ENCODE measurements around the gene IL20RB. TPM values are rescaled to one million over a fixed set of nuclear protein-coding genes. Genes with fewer than 3 reads are reported as not detected.

Gene IL20RB
- total and polyA plus RNA-seq, 3 experiments from 2014 or later: 0.45 to 0.96 (median 0.71) TPM

- no peaks in the 10 kb centered on the region for H3K9me3 ChIP-seq (ENCODE audit: low read length)
- Mint-ChIP-seq H3K27ac (peak overlapping the region; percentile 79 to 99 (median 95)), H3K36me3 (peaks cover 6 to 8% (median 7%) of the 10 kb centered on the region in 3 donors), H3K4me1 (peaks cover 86 to 96% (median 95%) of the 10 kb centered on the region in 3 donors), H3K4me3 (peak overlapping the region; percentile 10 to 88 (median 72)), H3K9me3 (no peaks in the 10 kb centered on the region), H3K27me3 (no peaks in the 10 kb centered on the region)
- no peaks in the 10 kb centered on the region for H3K36me3 ChIP-seq (ENCODE audit: insufficient read depth, low read length)
- no peaks in the 10 kb centered on the region for H3K27me3 ChIP-seq (ENCODE audit: insufficient read depth, low read length, poor library complexity, severe bottlenecking)
- peak in 3 of 5 donors; percentile 10 to 68 (median 29) for DNase-seq
- H3K27ac ChIP-seq (ENCODE audit: low read depth, low read length): peak overlapping the region; percentile 32
- POLR2A ChIA-PET: interaction anchor here (1.3 to 1.4 kb wide), 2 partner anchors 58 to 167 kb away, joined by 9 to 15 read pairs; partner anchors contain the start of genes NCK1 and STAG1
- H3K4me1 ChIP-seq (ENCODE audit: insufficient read depth, low read length): peaks cover 65% of the 10 kb centered on the region
- CTCF ChIA-PET: interaction anchor here (1.0 to 1.3 kb wide), 3 partner anchors 10 to 168 kb away, joined by 4 to 11 read pairs (median 6); partner anchors contain the start of genes NCK1 and STAG1
- no peak overlapping the region for H3K4me3 ChIP-seq (ENCODE audit: low read length)
Observed at GRCh38 chr3:136919799-136920580, 37.8 kb upstream of the IL20RB start.

- Mint-ChIP-seq H3K9me3 (no peaks in the 10 kb centered on the region), H3K27ac (peak overlapping the region; percentile 92 to 99 (median 97)), H3K27me3 (no peaks in the 10 kb centered on the region), H3K36me3 (peaks cover 0 to 3% (median 3%) of the 10 kb centered on the region in 3 donors), H3K4me1 (peaks cover 85 to 95% (median 94%) of the 10 kb centered on the region in 3 donors), H3K4me3 (peak overlapping the region; percentile 84 to 93 (median 91))
- Histone ChIP-seq H3K27ac (ENCODE audit: low read depth, low read length) (peak overlapping the region; percentile 43), H3K4me3 (ENCODE audit: low read length) (peak overlapping the region; percentile 16), H3K4me1 (ENCODE audit: insufficient read depth, low read length) (peaks cover 63% of the 10 kb centered on the region), H3K27me3 (ENCODE audit: insufficient read depth, low read length, poor library complexity, severe bottlenecking) (no peaks in the 10 kb centered on the region), H3K9me3 (ENCODE audit: low read length) (no peaks in the 10 kb centered on the region), H3K36me3 (ENCODE audit: insufficient read depth, low read length) (no peaks in the 10 kb centered on the region)
- ChIA-PET CTCF (interaction anchor here (1.0 kb wide), 1 partner anchor 59 kb away, joined by 4 read pairs; the partner anchor contains the start of gene NCK1), POLR2A (interaction anchor here (1.0 kb wide), 1 partner anchor 11 kb away, joined by 3 read pairs; no protein-coding TSS in a partner anchor)
- DNase-seq: peak in 1 of 5 donors; percentile 16
Observed at GRCh38 chr3:136920904-136921611, 36.7 kb upstream of the IL20RB start.

- Histone ChIP-seq H3K9me3 (ENCODE audit: low read length) (no peaks in the 10 kb centered on the region), H3K27ac (ENCODE audit: low read depth, low read length) (no peak overlapping the region), H3K36me3 (ENCODE audit: insufficient read depth, low read length) (no peaks in the 10 kb centered on the region), H3K27me3 (ENCODE audit: insufficient read depth, low read length, poor library complexity, severe bottlenecking) (no peaks in the 10 kb centered on the region), H3K4me3 (ENCODE audit: low read length) (no peak overlapping the region), H3K4me1 (ENCODE audit: insufficient read depth, low read length) (peaks cover 36% of the 10 kb centered on the region)
- Mint-ChIP-seq H3K27ac (peak overlapping the region in 7 of 8 donors; percentile 20 to 73 (median 44)), H3K27me3 (no peaks in the 10 kb centered on the region), H3K9me3 (no peaks in the 10 kb centered on the region), H3K4me3 (peak overlapping the region in 5 of 7 donors; percentile 0 to 41 (median 11)), H3K36me3 (peaks cover 14 to 23% (median 16%) of the 10 kb centered on the region in 3 donors), H3K4me1 (peaks cover 65 to 87% (median 81%) of the 10 kb centered on the region in 3 donors)
- ChIA-PET POLR2A (interaction anchor here (1.0 to 1.6 kb wide), 2 partner anchors 64 to 173 kb away, joined by 3 to 7 read pairs; partner anchors contain the start of genes NCK1 and STAG1), CTCF (interaction anchor here (1.0 kb wide), 1 partner anchor 173 kb away, joined by 3 read pairs; the partner anchor contains the start of gene STAG1)
- no peak for DNase-seq
Observed at GRCh38 chr3:136925425-136926190, 32.2 kb upstream of the IL20RB start.

- Histone ChIP-seq H3K27me3 (ENCODE audit: insufficient read depth, low read length, poor library complexity, severe bottlenecking) (no peaks in the 10 kb centered on the region), H3K36me3 (ENCODE audit: insufficient read depth, low read length) (no peaks in the 10 kb centered on the region), H3K27ac (ENCODE audit: low read depth, low read length) (no peak overlapping the region), H3K4me1 (ENCODE audit: insufficient read depth, low read length) (peaks cover 31% of the 10 kb centered on the region), H3K9me3 (ENCODE audit: low read length) (no peaks in the 10 kb centered on the region), H3K4me3 (ENCODE audit: low read length) (no peak overlapping the region)
- CTCF ChIA-PET: no interaction called here
- H3K27ac Mint-ChIP-seq: peak overlapping the region in 5 of 8 donors; percentile 9 to 52 (median 38)
- no peak overlapping the region for H3K4me3 Mint-ChIP-seq
- H3K4me1 Mint-ChIP-seq: peaks cover 61 to 85% (median 77%) of the 10 kb centered on the region in 3 donors
- no peaks in the 10 kb centered on the region for H3K9me3 Mint-ChIP-seq
- no peak for DNase-seq
- POLR2A ChIA-PET: interaction anchor here (0.7 kb wide), 1 partner anchor 634 kb away, joined by 5 read pairs; no protein-coding TSS in a partner anchor
- H3K27me3 Mint-ChIP-seq: no peaks in the 10 kb centered on the region
- peaks cover 14 to 30% (median 17%) of the 10 kb centered on the region in 3 donors for H3K36me3 Mint-ChIP-seq
Observed at GRCh38 chr3:136928240-136928639, 29.5 kb upstream of the IL20RB start.

- H3K27me3 Mint-ChIP-seq: no peaks in the 10 kb centered on the region
- H3K9me3 Mint-ChIP-seq: no peaks in the 10 kb centered on the region
- H3K27ac Mint-ChIP-seq: peak overlapping the region in 1 of 8 donors; percentile 19
- no peak overlapping the region for H3K4me3 ChIP-seq (ENCODE audit: low read length)
- H3K27ac ChIP-seq (ENCODE audit: low read depth, low read length): no peak overlapping the region
- H3K4me1 Mint-ChIP-seq: peaks cover 64 to 90% (median 78%) of the 10 kb centered on the region in 3 donors
- H3K4me1 ChIP-seq (ENCODE audit: insufficient read depth, low read length): peaks cover 21% of the 10 kb centered on the region
- H3K4me3 Mint-ChIP-seq: no peak overlapping the region
- CTCF ChIA-PET: no interaction called here
- no peaks in the 10 kb centered on the region for H3K36me3 ChIP-seq (ENCODE audit: insufficient read depth, low read length)
- no peaks in the 10 kb centered on the region for H3K9me3 ChIP-seq (ENCODE audit: low read length)
- H3K36me3 Mint-ChIP-seq: peaks cover 18 to 44% (median 21%) of the 10 kb centered on the region in 3 donors
- no peaks in the 10 kb centered on the region for H3K27me3 ChIP-seq (ENCODE audit: insufficient read depth, low read length, poor library complexity, severe bottlenecking)
- POLR2A ChIA-PET: no interaction called here
- no peak for DNase-seq
Observed at GRCh38 chr3:136929977-136930670, 27.7 kb upstream of the IL20RB start.

GRCh38 chr3:136931606-136932005, 26.2 kb upstream of the IL20RB start:
- Histone ChIP-seq H3K36me3 (ENCODE audit: insufficient read depth, low read length) (no peaks in the 10 kb centered on the region), H3K27me3 (ENCODE audit: insufficient read depth, low read length, poor library complexity, severe bottlenecking) (no peaks in the 10 kb centered on the region), H3K4me3 (ENCODE audit: low read length) (no peak overlapping the region), H3K27ac (ENCODE audit: low read depth, low read length) (no peak overlapping the region), H3K4me1 (ENCODE audit: insufficient read depth, low read length) (peaks cover 21% of the 10 kb centered on the region), H3K9me3 (ENCODE audit: low read length) (no peaks in the 10 kb centered on the region)
- H3K27me3 Mint-ChIP-seq: no peaks in the 10 kb centered on the region
- H3K4me3 Mint-ChIP-seq: no peak overlapping the region
- H3K9me3 Mint-ChIP-seq: no peaks in the 10 kb centered on the region
- peak overlapping the region in 2 of 8 donors; percentile 43 to 87 for H3K27ac Mint-ChIP-seq
- peaks cover 64 to 90% (median 80%) of the 10 kb centered on the region in 3 donors for H3K4me1 Mint-ChIP-seq
- H3K36me3 Mint-ChIP-seq: peaks cover 23 to 54% (median 27%) of the 10 kb centered on the region in 3 donors
- DNase-seq: no peak
- ChIA-PET POLR2A (no interaction called here), CTCF (interaction anchor here (0.7 kb wide), 1 partner anchor 446 kb away, joined by 3 read pairs; no protein-coding TSS in a partner anchor)

- Mint-ChIP-seq H3K4me1 (peaks cover 67 to 91% (median 83%) of the 10 kb centered on the region in 3 donors), H3K4me3 (peak overlapping the region in 4 of 7 donors; percentile 5 to 24 (median 12)), H3K9me3 (peaks cover 0 to 3% (median 0%) of the 10 kb centered on the region in 5 donors), H3K27ac (peak overlapping the region; percentile 1 to 75 (median 58)), H3K36me3 (peaks cover 26 to 59% (median 32%) of the 10 kb centered on the region in 3 donors), H3K27me3 (no peaks in the 10 kb centered on the region)
- Histone ChIP-seq H3K9me3 (ENCODE audit: low read length) (no peaks in the 10 kb centered on the region), H3K36me3 (ENCODE audit: insufficient read depth, low read length) (no peaks in the 10 kb centered on the region), H3K27me3 (ENCODE audit: insufficient read depth, low read length, poor library complexity, severe bottlenecking) (no peaks in the 10 kb centered on the region), H3K4me3 (ENCODE audit: low read length) (no peak overlapping the region), H3K4me1 (ENCODE audit: insufficient read depth, low read length) (peaks cover 23% of the 10 kb centered on the region), H3K27ac (ENCODE audit: low read depth, low read length) (no peak overlapping the region)
- ChIA-PET CTCF (no interaction called here), POLR2A (no interaction called here)
- no peak for DNase-seq
Observed at GRCh38 chr3:136932523-136932922, 25.3 kb upstream of the IL20RB start.
